ENCODE measurements around the gene SSR4. TPM values are rescaled to one million over a fixed set of nuclear protein-coding genes. Genes with fewer than 3 reads are reported as not detected.

The SSR4 gene
- total and polyA plus RNA-seq, 12 donors: 94.1 to 551 (median 147) TPM

DNA sequence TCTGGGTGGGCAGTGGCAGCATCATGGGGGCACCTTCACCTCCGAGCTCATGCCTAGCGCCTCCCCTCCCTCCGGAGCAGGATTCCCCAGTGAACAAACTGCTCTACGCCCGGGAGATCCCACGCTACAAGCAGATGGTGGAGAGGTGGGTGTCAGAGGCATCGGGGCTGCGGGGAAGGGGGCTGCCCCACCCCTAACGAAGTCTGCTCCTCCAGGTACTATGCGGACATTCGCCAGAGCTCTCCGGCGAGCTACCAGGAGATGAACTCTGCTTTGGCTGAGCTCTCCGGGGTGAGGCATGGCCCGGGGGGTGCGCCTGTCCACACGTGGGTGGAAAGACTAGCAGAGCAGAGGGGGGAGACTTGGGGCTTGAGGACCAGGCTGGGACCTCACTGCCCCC is 16.3 kb upstream of the SSR4 start:
- Histone ChIP-seq H3K36me3 (peaks cover 0 to 3% (median 0%) of the 10 kb centered on the region in 9 donors), H3K27me3 (peaks cover 0 to 24% (median 0%) of the 10 kb centered on the region in 7 donors), H3K4me1 (peaks cover 0 to 31% (median 6%) of the 10 kb centered on the region in 9 donors), H3K4me3 (no peak overlapping the region), H3K27ac (no peak overlapping the region), H3K9me3 (no peaks in the 10 kb centered on the region)
- 63 to 65% methylated on average over 16 to 17 of the region's 17 CpGs for WGBS, 2 donors
- TF ChIP-seq, protein P1, sequence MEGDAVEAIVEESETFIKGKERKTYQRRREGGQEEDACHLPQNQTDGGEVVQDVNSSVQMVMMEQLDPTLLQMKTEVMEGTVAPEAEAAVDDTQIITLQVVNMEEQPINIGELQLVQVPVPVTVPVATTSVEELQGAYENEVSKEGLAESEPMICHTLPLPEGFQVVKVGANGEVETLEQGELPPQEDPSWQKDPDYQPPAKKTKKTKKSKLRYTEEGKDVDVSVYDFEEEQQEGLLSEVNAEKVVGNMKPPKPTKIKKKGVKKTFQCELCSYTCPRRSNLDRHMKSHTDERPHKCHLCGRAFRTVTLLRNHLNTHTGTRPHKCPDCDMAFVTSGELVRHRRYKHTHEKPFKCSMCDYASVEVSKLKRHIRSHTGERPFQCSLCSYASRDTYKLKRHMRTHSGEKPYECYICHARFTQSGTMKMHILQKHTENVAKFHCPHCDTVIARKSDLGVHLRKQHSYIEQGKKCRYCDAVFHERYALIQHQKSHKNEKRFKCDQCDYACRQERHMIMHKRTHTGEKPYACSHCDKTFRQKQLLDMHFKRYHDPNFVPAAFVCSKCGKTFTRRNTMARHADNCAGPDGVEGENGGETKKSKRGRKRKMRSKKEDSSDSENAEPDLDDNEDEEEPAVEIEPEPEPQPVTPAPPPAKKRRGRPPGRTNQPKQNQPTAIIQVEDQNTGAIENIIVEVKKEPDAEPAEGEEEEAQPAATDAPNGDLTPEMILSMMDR (IDR thresholded peaks at IDR 0.05): no peak
- DNase-seq (peak in 1 of 2 donors; percentile 3), ATAC-seq (no peak)
- intact Hi-C loops (cut with DNase I): no loop called here

DNA sequence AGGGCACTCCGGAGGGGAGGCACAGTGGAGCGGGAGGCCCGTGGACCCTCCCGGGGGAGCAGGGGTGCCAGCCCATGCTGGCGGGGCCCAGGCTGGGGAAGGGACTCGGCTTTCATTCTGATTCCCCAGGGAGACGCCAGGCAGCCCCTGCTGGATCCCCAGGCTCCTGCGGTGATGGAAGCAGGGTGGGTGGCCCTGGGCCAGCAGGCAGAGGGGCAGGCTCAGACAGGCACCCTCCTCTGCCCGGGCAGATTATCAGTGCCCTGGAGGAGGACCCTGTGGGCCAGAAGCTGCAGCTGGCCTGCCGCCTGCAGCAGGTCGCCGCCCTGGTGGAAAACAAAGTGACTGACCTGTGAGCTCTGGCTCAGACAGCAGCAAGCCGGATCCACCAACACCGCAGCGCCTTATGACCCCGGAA is 15.8 kb upstream of the SSR4 start:
- ATAC-seq: no peak
- intact Hi-C loops (cut with DNase I): no loop called here
- no peak for DNase-seq
- peaks cover 0 to 3% (median 0%) of the 10 kb centered on the region in 9 donors for H3K36me3 ChIP-seq
- 82 to 84% methylated on average over 13 to 16 of the region's 16 CpGs for WGBS, 2 donors
- TF ChIP-seq, protein P1 (IDR thresholded peaks at IDR 0.05): no peak
- no peak overlapping the region for H3K27ac ChIP-seq
- H3K4me3 ChIP-seq: no peak overlapping the region
- peaks cover 0 to 31% (median 6%) of the 10 kb centered on the region in 9 donors for H3K4me1 ChIP-seq
- no peaks in the 10 kb centered on the region for H3K9me3 ChIP-seq
- H3K27me3 ChIP-seq: peaks cover 0 to 24% (median 0%) of the 10 kb centered on the region in 7 donors

DNA sequence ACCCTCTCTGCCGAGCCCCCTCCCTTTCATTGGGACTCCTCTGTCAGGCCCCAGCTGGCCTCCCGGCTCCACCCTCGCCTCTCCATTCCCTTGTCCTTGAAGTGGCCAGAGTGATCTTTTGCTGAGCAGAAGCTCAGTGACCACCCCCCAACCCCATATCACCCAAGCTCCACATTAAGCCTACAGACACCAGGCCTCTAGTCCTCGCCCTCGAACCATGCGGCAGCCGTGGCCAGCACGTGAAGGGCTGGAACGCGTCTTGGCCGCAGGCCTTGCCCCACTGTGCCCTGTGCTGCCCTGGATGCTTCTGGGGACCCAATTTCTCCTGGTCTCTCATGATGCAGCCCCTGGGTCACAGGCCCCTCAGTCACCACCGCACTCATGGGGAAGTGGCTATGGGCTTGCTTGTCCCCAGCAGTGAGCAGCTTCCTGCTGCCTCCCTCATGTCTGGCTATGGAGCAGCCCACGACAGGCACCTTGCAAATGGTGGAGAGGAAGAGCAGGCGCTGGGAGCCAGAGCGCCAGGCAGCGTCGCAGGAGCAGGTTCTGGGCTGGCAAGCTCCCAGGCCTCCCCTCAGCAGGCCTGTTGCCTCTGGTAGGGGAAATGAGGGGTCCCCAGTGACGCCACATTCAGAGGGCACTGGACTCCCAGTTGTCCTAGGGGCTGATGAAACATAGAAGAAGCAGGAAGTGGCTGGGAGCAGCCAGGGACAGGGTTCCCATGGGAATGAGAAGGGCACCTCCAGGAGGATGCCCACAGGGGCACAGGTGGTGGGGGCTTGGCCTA is 14.4 kb upstream of the SSR4 start:
- peak overlapping the region in 5 of 10 donors; percentile 35 to 51 (median 42) for H3K4me3 ChIP-seq
- intact Hi-C loops (cut with DNase I): no loop called here
- WGBS, 2 donors: 68 to 71% methylated on average over 17 to 18 of the region's 18 CpGs
- ATAC-seq (peak in 1 of 8 donors; percentile 0), DNase-seq (no peak)
- peaks cover 0 to 24% (median 0%) of the 10 kb centered on the region in 7 donors for H3K27me3 ChIP-seq
- peaks cover 0 to 31% (median 6%) of the 10 kb centered on the region in 9 donors for H3K4me1 ChIP-seq
- H3K36me3 ChIP-seq: peaks cover 0 to 13% (median 0%) of the 10 kb centered on the region in 9 donors
- H3K27ac ChIP-seq: peak overlapping the region in 9 of 10 donors; percentile 54 to 89 (median 78)
- no peaks in the 10 kb centered on the region for H3K9me3 ChIP-seq
- TF ChIP-seq, protein P1 (IDR thresholded peaks at IDR 0.05): no peak

DNA sequence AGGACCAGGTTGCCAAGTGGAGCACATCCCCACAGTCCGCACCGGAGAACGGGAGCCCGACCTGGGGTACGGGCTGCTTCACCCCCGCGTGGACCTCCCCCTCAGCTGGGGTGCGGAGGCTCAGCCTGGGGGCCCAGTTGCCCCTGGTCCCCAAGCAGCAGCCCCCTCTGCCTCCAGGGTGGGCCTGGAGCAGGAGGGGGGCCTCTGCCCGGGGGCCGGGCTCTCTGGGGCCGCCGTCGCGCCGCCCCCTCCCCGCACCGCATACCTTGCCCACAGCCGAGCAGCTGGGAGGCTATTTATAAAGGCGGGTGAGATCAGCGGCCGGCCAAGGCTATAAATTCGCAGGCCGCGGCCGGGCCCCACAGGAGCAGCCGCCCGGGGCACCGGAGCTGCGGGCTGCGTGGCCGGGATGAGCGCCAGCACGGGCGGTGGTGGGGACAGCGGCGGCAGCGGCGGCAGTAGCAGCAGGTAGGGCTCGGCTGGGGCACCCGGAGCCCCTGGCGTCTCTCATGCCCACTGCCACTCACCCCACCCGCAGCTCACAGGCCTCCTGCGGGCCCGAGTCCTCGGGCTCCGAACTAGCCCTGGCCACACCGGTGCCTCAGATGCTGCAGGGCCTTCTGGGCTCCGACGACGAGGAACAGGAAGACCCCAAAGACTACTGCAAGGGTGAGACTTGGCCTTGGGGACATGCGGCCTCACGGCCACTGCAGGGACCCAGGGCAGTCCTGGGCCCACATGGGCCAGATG is 13.6 kb upstream of the SSR4 start, which contains the start of gene SRPK3:
SRPK3 (plus strand) TSS at position 364 of the 750 bp plus-strand sequence; CDS start at position 410, 46 bp downstream.
- no peaks in the 10 kb centered on the region for H3K9me3 ChIP-seq

More for the DNA sequence above, 13.6 kb upstream of the SSR4 start, which contains the start of gene SRPK3:
- ATAC-seq (peak; percentile 45 to 76 (median 68)), DNase-seq (peak in 1 of 2 donors; percentile 42)
- TF ChIP-seq, protein P1 (IDR thresholded peaks at IDR 0.05): no peak
- peaks cover 0 to 21% (median 0%) of the 10 kb centered on the region in 9 donors for H3K36me3 ChIP-seq
- peaks cover 0 to 24% (median 0%) of the 10 kb centered on the region in 7 donors for H3K27me3 ChIP-seq
- 7 to 15% methylated on average over 24 to 49 of the region's 52 CpGs for WGBS, 2 donors
- peak within 1 kb of the TSS in 8 of 10 donors; percentile 7 to 51 (median 36) for H3K4me3 ChIP-seq
- H3K4me1 ChIP-seq: peaks cover 0 to 31% (median 6%) of the 10 kb centered on the region in 9 donors
- intact Hi-C loops (cut with DNase I): no loop called here
- peak within 1 kb of the TSS; percentile 54 to 89 (median 78) for H3K27ac ChIP-seq

All from heart right ventricle (tissue), 16 donors.